GM18951 (cell line): ENCODE data around the gene FOXF1.

Experiments used
- POLR2A ChIP-seq: IDR thresholded peaks from 4 replicates; pipeline ENCODE4 v1.6.1; 2011; ENCODE audit warnings: mild to moderate bottlenecking; ENCODE audit not compliant: insufficient read length, insufficient read depth; ENCODE audit errors: extremely low read depth
- in situ Hi-C: fragments of 300-500 bp; cut with MboI; formaldehyde crosslinking; loops from one replicate; pipeline ENCODE4 v1.12.0; 2022; ENCODE audit warnings: low sequenced_read_pairs, mixed read lengths, inconsistent platforms; ENCODE audit not compliant: unreplicated experiment

The FOXF1 gene

GRCh38 chr16:86519007-86519648, 8.8 kb downstream of the FOXF1 start:
- in situ Hi-C loops, result loop anchor here (25.0 kb wide), 2 partner anchors 182 to 707 kb away; no protein-coding TSS in a partner anchor
- TF ChIP-seq POLR2A, result no peak

GRCh38 chr16:86519649-86520316, 9.5 kb downstream of the FOXF1 start:
- in situ Hi-C loops, result loop anchor here (25.0 kb wide), 2 partner anchors 182 to 707 kb away; no protein-coding TSS in a partner anchor
- no peak for TF ChIP-seq POLR2A

GRCh38 chr16:86520317-86521210, 10.2 kb downstream of the FOXF1 start:
- in situ Hi-C loops, result loop anchor here (25.0 kb wide), 2 partner anchors 183 to 708 kb away; no protein-coding TSS in a partner anchor
- TF ChIP-seq POLR2A, result no peak

GRCh38 chr16:86521236-86522197, 11.2 kb downstream of the FOXF1 start:
- in situ Hi-C loops, result loop anchor here (25.0 kb wide), 2 partner anchors 184 to 709 kb away; no protein-coding TSS in a partner anchor
- no peak for TF ChIP-seq POLR2A

GRCh38 chr16:86522634-86523033, 12.3 kb downstream of the FOXF1 start:
- in situ Hi-C loops, result loop anchor here (25.0 kb wide), 2 partner anchors 185 to 710 kb away; no protein-coding TSS in a partner anchor
- TF ChIP-seq POLR2A, result no peak

- TF ChIP-seq POLR2A, result no peak
- in situ Hi-C loops, result loop anchor here (25.0 kb wide), 2 partner anchors 186 to 711 kb away; no protein-coding TSS in a partner anchor
Measured at GRCh38 chr16:86523166-86523740, 12.9 kb downstream of the FOXF1 start.

- in situ Hi-C loops, result loop anchor here (25.0 kb wide), 2 partner anchors 187 to 712 kb away; no protein-coding TSS in a partner anchor
- no peak for TF ChIP-seq POLR2A
Measured at GRCh38 chr16:86524029-86524428, 13.7 kb downstream of the FOXF1 start.

- TF ChIP-seq POLR2A, result no peak
- in situ Hi-C loops, result loop anchor here (5.0 kb wide), 1 partner anchor 448 kb away; no protein-coding TSS in a partner anchor
Measured at GRCh38 chr16:86525696-86526095, 15.4 kb downstream of the FOXF1 start.

- in situ Hi-C loops, result loop anchor here (5.0 kb wide), 1 partner anchor 450 kb away; no protein-coding TSS in a partner anchor
- TF ChIP-seq POLR2A, result no peak
Measured at GRCh38 chr16:86527366-86527765, 17.0 kb downstream of the FOXF1 start.

GRCh38 chr16:86528061-86528929, 18.0 kb downstream of the FOXF1 start:
- in situ Hi-C loops, result loop anchor here (5.0 kb wide), 1 partner anchor 451 kb away; no protein-coding TSS in a partner anchor
- TF ChIP-seq POLR2A, result no peak

- in situ Hi-C loops, result loop anchor here (5.0 kb wide), 1 partner anchor 452 kb away; no protein-coding TSS in a partner anchor
- no peak for TF ChIP-seq POLR2A
Measured at GRCh38 chr16:86529160-86529559, 18.8 kb downstream of the FOXF1 start.
